H1 (cell line): ENCODE results near the gene CALM1. TPM values are rescaled to one million over a fixed set of nuclear protein-coding genes. Genes with fewer than 3 reads are reported as not detected.
A peak's percentile ranks its signal among the peaks of the same experiment; 100 is the strongest.

Experiments used
- CTCF ChIA-PET: fragments of 300-600 bp; sonication (Branson Sonifier 250); formaldehyde crosslinking; loops from one replicate; lab custom pipeline; 2021; ENCODE audit not compliant: partially characterized antibody; lab: Charles Lee
- POLR2A ChIA-PET: fragments of 300-600 bp; sonication (Branson Sonifier 250); formaldehyde crosslinking; loops from one replicate; lab custom pipeline; 2021; ENCODE audit warnings: inconsistent platforms; ENCODE audit not compliant: partially characterized antibody; lab: Charles Lee
- DNase-seq, 2 experiments: peaks; one replicate each; pipeline versions ENCODE4 v3.0.0 to v3.0.0-alpha.2; 2010 to 2022; ENCODE audit warnings: low spot score in 2 of 2, low read depth in 1 of 2, mixed read lengths in 1 of 2
- FAIRE-seq: peaks from 2 replicates; lab custom pipeline; 2011; peaks lifted over from hg19 to GRCh38; lab: Jason Lieb, UNC
- H2AFZ ChIP-seq: 2 replicates; pipeline ENCODE4 v1.8.1; 2012; ENCODE audit warnings: low read length, inconsistent platforms
- H2AK5ac ChIP-seq: 2 replicates; pipeline ENCODE4 v1.6.1; 2013; ENCODE audit warnings: low read depth, low read length
- H2BK120ac ChIP-seq: replicated peaks from 2 replicates; pipeline ENCODE3; 2013; ENCODE audit warnings: low read depth, low read length, inconsistent platforms
- H2BK12ac ChIP-seq: 2 replicates; pipeline ENCODE4 v1.6.1; 2013; ENCODE audit warnings: low read depth, low read length
- H2BK15ac ChIP-seq: 2 replicates; pipeline ENCODE4 v1.6.1; 2013; ENCODE audit warnings: low read length
- H2BK20ac ChIP-seq: 2 replicates; pipeline ENCODE4 v1.6.1; 2013; ENCODE audit warnings: low read length
- H2BK5ac ChIP-seq: 2 replicates; pipeline ENCODE4 v1.6.1; 2013; ENCODE audit warnings: low read depth, low read length
- H3K14ac ChIP-seq: 2 replicates; pipeline ENCODE4 v1.6.1; 2013; ENCODE audit warnings: inconsistent platforms; ENCODE audit not compliant: insufficient read length
- H3K18ac ChIP-seq: 2 replicates; pipeline ENCODE4 v1.6.1; 2013; ENCODE audit warnings: low read length; ENCODE audit errors: extremely low read depth
- H3K23ac ChIP-seq: 2 replicates; pipeline ENCODE4 v1.6.1; 2013; ENCODE audit warnings: inconsistent platforms; ENCODE audit not compliant: insufficient read length
- H3K23me2 ChIP-seq: 2 replicates; pipeline ENCODE4 v1.6.1; 2013; ENCODE audit warnings: low read depth, low read length
- H3K27ac ChIP-seq: 2 replicates; pipeline ENCODE4 v1.6.1; 2011; ENCODE audit warnings: low read depth, low read length, inconsistent platforms
- H3K27me3 ChIP-seq, 4 experiments: replicated peaks in 1 of 4; 1 replicate in 1 of 4; 2 replicates in 3 of 4; pipeline versions ENCODE4 v1.6.1 to v1.8.1; 2011 to 2013; ENCODE audit warnings: low read length in 3 of 4, mild to moderate bottlenecking in 3 of 4, inconsistent platforms in 2 of 4, mixed read lengths in 2 of 4, moderate library complexity in 1 of 4; ENCODE audit not compliant: control insufficient read depth in 3 of 4, insufficient read depth in 3 of 4; ENCODE audit errors: extremely low read depth in 1 of 4
- H3K36me3 ChIP-seq, 4 experiments: 2 replicates each; pipeline versions ENCODE4 v1.6.1 to v1.8.1; 2011 to 2013; ENCODE audit warnings: mild to moderate bottlenecking in 4 of 4, low read length in 3 of 4, moderate library complexity in 2 of 4, control low read depth in 1 of 4, inconsistent platforms in 1 of 4; ENCODE audit not compliant: insufficient read depth in 4 of 4, control insufficient read depth in 2 of 4
- H3K4ac ChIP-seq: replicated peaks from 2 replicates; pipeline ENCODE3; 2013; ENCODE audit warnings: low read length, low read depth, mixed read lengths, inconsistent platforms; ENCODE audit not compliant: insufficient read length
- H3K4me1 ChIP-seq, 4 experiments: replicated peaks in 1 of 4; 1 replicate in 1 of 4; 2 replicates in 3 of 4; pipeline versions ENCODE4 v1.6.1 to v1.8.1; 2011 to 2013; ENCODE audit warnings: low read length in 3 of 4, inconsistent platforms in 2 of 4, mixed read lengths in 1 of 4; ENCODE audit not compliant: insufficient read depth in 4 of 4, control insufficient read depth in 3 of 4
- H3K4me2 ChIP-seq, 2 experiments: 2 replicates each; pipeline versions ENCODE4 v1.6.1 to v1.8.1; 2011 to 2013; ENCODE audit warnings: low read depth in 2 of 2, low read length in 2 of 2, control low read depth in 1 of 2, inconsistent platforms in 1 of 2, mild to moderate bottlenecking in 1 of 2; ENCODE audit not compliant: insufficient read depth in 1 of 2
- H3K4me3 ChIP-seq, 4 experiments: fragments of 200-600, 300-600 bp in 1 of 4; sonication (generic), shearing (Covaris generic), sonication (Bioruptor Twin) in 1 of 4; 2 replicates each; pipeline versions ENCODE4 v1.5.1 to v1.8.1; 2011 to 2016; ENCODE audit warnings: low read length in 4 of 4, low read depth in 3 of 4, control low read depth in 2 of 4, inconsistent platforms in 2 of 4, mild to moderate bottlenecking in 2 of 4, mixed read lengths in 1 of 4, moderate library complexity in 1 of 4; ENCODE audit not compliant: insufficient read depth in 2 of 4; ENCODE audit errors: extremely low read depth in 1 of 4
- H3K56ac ChIP-seq: replicated peaks from 2 replicates; pipeline ENCODE3; 2013; ENCODE audit warnings: low read depth, mild to moderate bottlenecking, mixed read lengths, low read length, inconsistent platforms; ENCODE audit not compliant: insufficient read length
- H3K79me1 ChIP-seq: 2 replicates; pipeline ENCODE4 v1.6.1; 2013; ENCODE audit warnings: low read depth, low read length, control low read depth
- H3K79me2 ChIP-seq, 2 experiments: 2 replicates each; pipeline versions ENCODE4 v1.6.1 to v1.8.1; 2012 to 2013; ENCODE audit warnings: low read length in 2 of 2, mild to moderate bottlenecking in 2 of 2, inconsistent platforms in 1 of 2; ENCODE audit not compliant: insufficient read depth in 2 of 2, control insufficient read depth in 1 of 2
- H3K9ac ChIP-seq, 4 experiments: replicated peaks in 1 of 4; 1 replicate in 1 of 4; 2 replicates in 3 of 4; pipeline versions ENCODE4 v1.6.1 to v1.8.1; 2011 to 2013; ENCODE audit warnings: low read depth in 3 of 4, low read length in 3 of 4, control low read depth in 2 of 4, mild to moderate bottlenecking in 2 of 4, moderate library complexity in 2 of 4, inconsistent platforms in 1 of 4; ENCODE audit errors: extremely low read depth in 1 of 4
- H3K9me3 ChIP-seq, 2 experiments: 2 replicates each; pipeline versions ENCODE4 v1.6.1 to v1.8.1; 2012 to 2013; ENCODE audit warnings: mild to moderate bottlenecking in 2 of 2, moderate library complexity in 2 of 2, control low read depth in 1 of 2, inconsistent platforms in 1 of 2, low read depth in 1 of 2, low read length in 1 of 2, mixed read lengths in 1 of 2; ENCODE audit not compliant: insufficient read depth in 2 of 2
- H4K20me1 ChIP-seq, 2 experiments: replicated peaks in 1 of 2; 2 replicates each; pipeline versions ENCODE3 to v1.8.1; 2011 to 2013; ENCODE audit warnings: inconsistent platforms in 2 of 2, low read length in 2 of 2, mild to moderate bottlenecking in 1 of 2; ENCODE audit not compliant: insufficient read depth in 2 of 2, control insufficient read depth in 1 of 2
- H4K5ac ChIP-seq: 2 replicates; pipeline ENCODE4 v1.6.1; 2013; ENCODE audit warnings: low read length, low read depth, mixed read lengths, inconsistent platforms; ENCODE audit not compliant: insufficient read length
- H4K8ac ChIP-seq: 2 replicates; pipeline ENCODE4 v1.8.0; 2013; ENCODE audit warnings: mild to moderate bottlenecking, moderate library complexity, low read length, inconsistent platforms; ENCODE audit not compliant: insufficient read depth; ENCODE audit errors: extremely low read depth
- H4K91ac ChIP-seq: replicated peaks from 2 replicates; pipeline ENCODE3; 2013; ENCODE audit warnings: low read length, mixed read lengths, inconsistent platforms; ENCODE audit not compliant: insufficient read length
- BACH1 ChIP-seq: IDR thresholded peaks from 2 replicates; pipeline ENCODE4 v1.6.1; 2012; ENCODE audit warnings: low read length, improper control_type of control experiment
- CTBP2 ChIP-seq: IDR thresholded peaks from 2 replicates; pipeline ENCODE4 v1.7.0; 2011; ENCODE audit warnings: borderline replicate concordance, mild to moderate bottlenecking, moderate library complexity, mixed read lengths, low read length; ENCODE audit not compliant: insufficient read depth, insufficient read length
- KDM4A ChIP-seq: IDR thresholded peaks from one replicate; pipeline ENCODE4 v1.7.1; 2012; ENCODE audit warnings: low read depth, mild to moderate bottlenecking, moderate library complexity, low read length, inconsistent platforms; ENCODE audit not compliant: severe bottlenecking
- MAFK ChIP-seq: IDR thresholded peaks from 2 replicates; pipeline ENCODE4 v1.6.1; 2012; ENCODE audit warnings: low read depth, mild to moderate bottlenecking, improper control_type of control experiment, low read length
- PHF8 ChIP-seq: fragments of 200-600 bp; sonication (generic); conservative IDR thresholded peaks from 2 replicates; pipeline ENCODE4 v1.7.1; 2012; ENCODE audit warnings: low read depth, mild to moderate bottlenecking, inconsistent platforms, low read length, moderate library complexity
- RAD21 ChIP-seq, 2 experiments: IDR thresholded peaks in 1 of 2; conservative IDR thresholded peaks in 1 of 2; 2 replicates each; pipeline ENCODE4 v1.6.1; 2011; ENCODE audit warnings: low read depth in 2 of 2, low read length in 2 of 2, improper control_type of control experiment in 1 of 2, inconsistent platforms in 1 of 2, mild to moderate bottlenecking in 1 of 2, moderate library complexity in 1 of 2
- SAP30 ChIP-seq: fragments of 300-600 bp; sonication (generic); IDR thresholded peaks from 2 replicates; pipeline ENCODE4 v1.7.1; 2012; ENCODE audit warnings: low read length, moderate library complexity, mild to moderate bottlenecking, inconsistent platforms; ENCODE audit not compliant: insufficient read depth, insufficient replicate concordance
- SIN3A ChIP-seq, 2 experiments: IDR thresholded peaks in 1 of 2; conservative IDR thresholded peaks in 1 of 2; 2 replicates each; pipeline ENCODE4 v1.6.1; 2011 to 2012; ENCODE audit warnings: low read length in 2 of 2, improper control_type of control experiment in 1 of 2, low read depth in 1 of 2, mild to moderate bottlenecking in 1 of 2
- SIX5 ChIP-seq: IDR thresholded peaks from 2 replicates; pipeline ENCODE4 v1.6.1; 2011; ENCODE audit warnings: mild to moderate bottlenecking, low read depth, low read length
- TAF1 ChIP-seq: IDR thresholded peaks from 2 replicates; pipeline ENCODE4 v1.6.1; 2011; ENCODE audit warnings: mild to moderate bottlenecking, low read depth, low read length
- TAF7 ChIP-seq: optimal IDR thresholded peaks from 2 replicates; pipeline ENCODE3; 2011; ENCODE audit warnings: low read depth, mild to moderate bottlenecking, inconsistent platforms, low read length, moderate library complexity, borderline replicate concordance
- WGBS, 2 experiments: shearing (Covaris generic) in 1 of 2; methylation state at CpG; one replicate each; pipeline versions ENCODE4 v1.1.6 to v1.1.7; 2013 to 2015; ENCODE audit warnings: low lambda C conversion rate in 2 of 2, mixed read lengths in 2 of 2, inconsistent platforms in 1 of 2, low coverage in 1 of 2, missing lambda C conversion rate in 1 of 2; ENCODE audit not compliant: insufficient replicate concordance in 2 of 2, insufficient coverage in 1 of 2, insufficient read length in 1 of 2; ENCODE audit errors: extremely low coverage in 1 of 2, missing lambda C conversion rate in 1 of 2; 5-methylcytosine and 5-hydroxymethylcytosine counted together
- polyA plus RNA-seq, 7 experiments: library from polyadenylated mRNA; depleted of rRNA in 3 of 7; stranded (reverse) in 5 of 7; unstranded in 2 of 7; fragments of >200 nt in 5 of 7; fragments of 200-250 nt in 2 of 7; gene quantifications; 1 replicate in 5 of 7; 2 replicates in 1 of 7; 4 replicates in 1 of 7; pipeline versions ENCODE4 v1.2.1 to v1.2.3, GENCODE V29; 2011 to 2013; ENCODE audit warnings: missing spikeins in 2 of 7, mixed read lengths in 2 of 7
- total RNA-seq: library from RNA; stranded (reverse); fragmentation: NEBNext Ultra II Directional; extraction: Animal tissue kit (Norgen Biotek cat#: 25700); gene quantifications from 2 replicates; pipeline ENCODE4 v1.2.1, GENCODE V29; 2021

The CALM1 gene
- total and polyA plus RNA-seq, 2 of the 8 experiments (the other 6 are each of a cell fraction or from before 2014, with no cell fraction given): 285 to 422 TPM

DNA sequence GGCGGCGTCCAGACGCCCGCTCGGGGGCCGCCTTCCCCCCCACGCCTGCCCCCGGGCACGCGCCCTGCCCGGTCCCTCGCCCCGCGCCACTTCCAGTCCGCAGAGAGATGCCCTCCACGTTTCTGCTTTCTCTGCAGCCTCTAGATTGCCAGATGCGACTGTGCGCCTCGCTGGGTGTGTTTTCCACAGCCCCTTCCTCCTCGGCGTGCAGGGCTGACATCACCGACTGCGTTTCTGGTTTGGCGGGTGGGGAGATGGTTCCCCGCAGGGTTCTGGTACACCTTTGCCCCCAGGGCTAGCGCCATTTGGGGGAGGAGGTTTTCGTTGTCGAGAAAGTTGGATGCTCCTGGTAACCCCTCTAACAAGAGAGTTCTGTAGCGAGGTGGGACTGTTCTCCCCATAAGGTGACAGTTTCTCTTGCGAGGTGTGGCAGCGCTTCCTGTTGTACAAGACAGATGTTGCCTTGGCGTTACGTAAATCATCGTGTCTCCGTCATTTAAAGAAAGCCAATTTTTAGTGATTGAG is 1.5 kb downstream of the CALM1 start:
- Histone ChIP-seq H3K23ac (no peak overlapping the region), H2BK15ac (no peak overlapping the region), H2AFZ (no peak overlapping the region), H3K4me2 (peak overlapping the region; percentile 85 to 100), H3K27me3 (no peaks in the 10 kb centered on the region), H3K18ac (peak overlapping the region; percentile 44; the same call in 1 of the 2 replicates), H4K91ac (no peak overlapping the region), H3K4me3 (peak overlapping the region; percentile 87 to 91 (median 88)), H2BK120ac (no peak overlapping the region), H3K79me1 (peaks cover 8% of the 10 kb centered on the region; the same call in 1 of the 2 replicates), H3K9me3 (no peaks in the 10 kb centered on the region; a peak in 1 of 4 replicates), H3K36me3 (peaks cover 22 to 33% (median 27%) of the 10 kb centered on the region in 4 experiments), H3K4ac (no peak overlapping the region), H2BK12ac (no peak overlapping the region), H2AK5ac (no peak overlapping the region), H2BK20ac (no peak overlapping the region), H3K27ac (no peak overlapping the region), H4K8ac (no peak overlapping the region; the same call in 1 of the 2 replicates), H3K9ac (peak overlapping the region; percentile 34 to 59 (median 50); a peak in 5 of 7 replicates), H3K56ac (no peak overlapping the region), H4K5ac (no peak overlapping the region), H3K4me1 (peaks cover 0 to 3% (median 1%) of the 10 kb centered on the region in 4 experiments; a peak in 2 of 7 replicates), H2BK5ac (no peak overlapping the region), H4K20me1 (peaks cover 18 to 21% of the 10 kb centered on the region in 2 experiments), H3K23me2 (peaks cover 8% of the 10 kb centered on the region), H3K79me2 (peaks cover 3 to 38% of the 10 kb centered on the region in 2 experiments; a peak in 2 of 4 replicates), H3K14ac (no peak overlapping the region)
- DNase-seq (peak in 1 of 2 experiments; percentile 54), FAIRE-seq (no peak)
- CTCF ChIA-PET: interaction anchor here (0.6 to 2.4 kb wide), 8 partner anchors 14 to 815 kb away, joined by 3 to 9 read pairs (median 4); no protein-coding TSS in a partner anchor
- POLR2A ChIA-PET: interaction anchor here (0.6 to 1.5 kb wide), 2 partner anchors 14 to 18 kb away, joined by 3 to 4 read pairs; no protein-coding TSS in a partner anchor
- 12% methylated on average over 20 of the region's 35 CpGs; no CpG with 5 or more reads in 1 of the 2 experiments for WGBS, 2 experiments
- TF ChIP-seq CTBP2 (no peak), SIX5 (no peak), TAF1 (no peak), MAFK (no peak), RAD21 (IDR thresholded peaks at IDR 0.05 in 1 of 2, conservative IDR thresholded peaks at IDR 0.05 in 1 of 2; ENCODE audit: low read depth in 2 of 2, low read length in 2 of 2) (no peak), SAP30 (peak; percentile 34), TAF7 (no peak), PHF8 (no peak), KDM4A (peak; percentile 48), BACH1 (no peak), SIN3A (conservative IDR thresholded peaks at IDR 0.05 in 1 of 2, IDR thresholded peaks at IDR 0.05 in 1 of 2; ENCODE audit: low read depth in 1 of 2, low read length in 2 of 2) (peak in 1 of 2 experiments; percentile 23; a peak in 1 of 4 replicates)
